Upper lobe of right lung (tissue), 1 donor: ENCODE data around the gene TSPAN4. TPM values are rescaled to one million over a fixed set of nuclear protein-coding genes. Genes with fewer than 3 reads are reported as not detected.

Experiments
- ATAC-seq: fragments of 200-7000 bp; cut with Tn5 transposase; one replicate; pipeline ENCODE4 v1.9.1; 2020; ENCODE audit warnings: mild to moderate bottlenecking, moderate library complexity
- DNase-seq: peaks from one replicate; pipeline ENCODE4 v3.0.0-alpha.2; 2020
- H3K27ac ChIP-seq: fragments of 200-600 bp; one replicate; pipeline ENCODE4 v1.8.0; 2022
- H3K27me3 ChIP-seq: fragments of 200-600 bp; one replicate; pipeline ENCODE4 v1.8.0; 2022; ENCODE audit warnings: mild to moderate bottlenecking
- H3K36me3 ChIP-seq: fragments of 200-600 bp; one replicate; pipeline ENCODE4 v1.8.0; 2022
- H3K4me1 ChIP-seq: fragments of 200-600 bp; one replicate; pipeline ENCODE4 v1.8.0; 2022
- H3K4me3 ChIP-seq: fragments of 200-600 bp; one replicate; pipeline ENCODE4 v1.8.0; 2022; ENCODE audit warnings: mild to moderate bottlenecking
- H3K9me3 ChIP-seq: fragments of 200-600 bp; one replicate; pipeline ENCODE4 v1.8.0; 2022
- intact Hi-C: fragments of 100-400 bp; cut with DNase I; formaldehyde crosslinking; loops from one replicate; pipeline ENCODE4 v1.11.0; 2022
- total RNA-seq: library from RNA; stranded (reverse); fragmentation: NEBNext Ultra II Directional; extraction: Animal tissue kit (Norgen Biotek cat#: 25700); gene quantifications from one replicate; pipeline ENCODE4 v1.2.1, GENCODE V29; 2021
- TF ChIP-seq, protein P1 (sequence below): fragments of 200-600 bp; IDR thresholded peaks from one replicate; pipeline ENCODE4 v1.8.0; 2022; ENCODE audit warnings: antibody characterized with exemption
- donor health status: DM: no; HTN: yes; CAD: no; lungs with severe emphysema.

Gene TSPAN4
- total RNA-seq, 1 donor from 2014 or later = 167 TPM

DNA sequence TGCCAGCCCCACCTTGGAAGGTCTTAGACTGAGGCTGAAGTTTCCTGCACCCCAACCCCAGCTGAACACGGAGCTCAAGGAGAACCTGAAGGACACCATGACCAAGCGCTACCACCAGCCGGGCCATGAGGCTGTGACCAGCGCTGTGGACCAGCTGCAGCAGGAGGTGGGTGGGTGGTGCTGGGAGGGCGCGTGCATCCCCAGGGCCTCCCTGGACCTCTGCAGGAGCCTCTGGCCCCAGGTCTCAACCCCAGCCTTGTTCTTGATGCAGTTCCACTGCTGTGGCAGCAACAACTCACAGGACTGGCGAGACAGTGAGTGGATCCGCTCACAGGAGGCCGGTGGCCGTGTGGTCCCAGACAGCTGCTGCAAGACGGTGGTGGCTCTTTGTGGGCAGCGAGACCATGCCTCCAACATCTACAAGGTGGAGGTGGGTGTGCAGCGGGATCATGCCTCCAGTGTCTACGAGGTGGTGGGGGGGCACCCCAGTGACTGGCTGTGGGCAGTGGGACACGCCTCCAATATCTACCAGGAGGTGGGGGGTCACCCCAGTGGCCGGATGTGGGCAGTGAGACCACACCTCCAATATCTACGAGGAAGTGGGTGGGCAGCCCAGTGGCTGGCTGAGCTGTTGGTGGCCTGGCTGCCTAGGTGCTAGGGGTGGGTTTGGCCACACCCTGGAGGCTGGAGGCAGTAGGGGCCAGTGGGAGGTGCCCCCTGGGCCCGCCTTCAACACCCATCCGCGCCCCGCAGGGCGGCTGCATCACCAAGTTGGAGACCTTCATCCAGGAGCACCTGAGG is 5.3 kb upstream of the TSPAN4 start:
- no peaks in the 10 kb centered on the region for H3K27me3 ChIP-seq
- H3K9me3 ChIP-seq = no peaks in the 10 kb centered on the region
- TF ChIP-seq, protein P1, sequence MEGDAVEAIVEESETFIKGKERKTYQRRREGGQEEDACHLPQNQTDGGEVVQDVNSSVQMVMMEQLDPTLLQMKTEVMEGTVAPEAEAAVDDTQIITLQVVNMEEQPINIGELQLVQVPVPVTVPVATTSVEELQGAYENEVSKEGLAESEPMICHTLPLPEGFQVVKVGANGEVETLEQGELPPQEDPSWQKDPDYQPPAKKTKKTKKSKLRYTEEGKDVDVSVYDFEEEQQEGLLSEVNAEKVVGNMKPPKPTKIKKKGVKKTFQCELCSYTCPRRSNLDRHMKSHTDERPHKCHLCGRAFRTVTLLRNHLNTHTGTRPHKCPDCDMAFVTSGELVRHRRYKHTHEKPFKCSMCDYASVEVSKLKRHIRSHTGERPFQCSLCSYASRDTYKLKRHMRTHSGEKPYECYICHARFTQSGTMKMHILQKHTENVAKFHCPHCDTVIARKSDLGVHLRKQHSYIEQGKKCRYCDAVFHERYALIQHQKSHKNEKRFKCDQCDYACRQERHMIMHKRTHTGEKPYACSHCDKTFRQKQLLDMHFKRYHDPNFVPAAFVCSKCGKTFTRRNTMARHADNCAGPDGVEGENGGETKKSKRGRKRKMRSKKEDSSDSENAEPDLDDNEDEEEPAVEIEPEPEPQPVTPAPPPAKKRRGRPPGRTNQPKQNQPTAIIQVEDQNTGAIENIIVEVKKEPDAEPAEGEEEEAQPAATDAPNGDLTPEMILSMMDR = no peak
- no peak overlapping the region for H3K4me3 ChIP-seq
- intact Hi-C loops = no loop called here
- no peak for DNase-seq
- peaks cover 47% of the 10 kb centered on the region for H3K4me1 ChIP-seq
- no peak for ATAC-seq
- peaks cover 50% of the 10 kb centered on the region for H3K36me3 ChIP-seq
- peak overlapping the region; percentile 4 for H3K27ac ChIP-seq

DNA sequence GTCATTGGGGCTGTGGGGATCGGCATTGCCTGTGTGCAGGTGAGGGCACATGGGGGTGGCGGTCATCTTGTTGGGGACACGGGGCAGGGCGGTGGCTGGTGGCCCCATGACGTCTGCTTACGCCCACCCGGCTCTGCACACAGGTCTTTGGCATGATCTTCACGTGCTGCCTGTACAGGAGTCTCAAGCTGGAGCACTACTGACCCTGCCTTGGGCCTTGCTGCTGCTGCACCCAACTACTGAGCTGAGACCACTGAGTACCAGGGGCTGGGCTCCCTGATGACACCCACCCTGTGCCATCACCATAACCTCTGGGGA is 4.7 kb upstream of the TSPAN4 start:
- Histone ChIP-seq H3K27ac (peak overlapping the region; percentile 4), H3K36me3 (peaks cover 50% of the 10 kb centered on the region), H3K4me3 (no peak overlapping the region), H3K27me3 (no peaks in the 10 kb centered on the region), H3K4me1 (peaks cover 44% of the 10 kb centered on the region), H3K9me3 (no peaks in the 10 kb centered on the region)
- intact Hi-C loops = no loop called here
- ATAC-seq = no peak
- TF ChIP-seq, protein P1 = no peak
- DNase-seq = no peak

DNA sequence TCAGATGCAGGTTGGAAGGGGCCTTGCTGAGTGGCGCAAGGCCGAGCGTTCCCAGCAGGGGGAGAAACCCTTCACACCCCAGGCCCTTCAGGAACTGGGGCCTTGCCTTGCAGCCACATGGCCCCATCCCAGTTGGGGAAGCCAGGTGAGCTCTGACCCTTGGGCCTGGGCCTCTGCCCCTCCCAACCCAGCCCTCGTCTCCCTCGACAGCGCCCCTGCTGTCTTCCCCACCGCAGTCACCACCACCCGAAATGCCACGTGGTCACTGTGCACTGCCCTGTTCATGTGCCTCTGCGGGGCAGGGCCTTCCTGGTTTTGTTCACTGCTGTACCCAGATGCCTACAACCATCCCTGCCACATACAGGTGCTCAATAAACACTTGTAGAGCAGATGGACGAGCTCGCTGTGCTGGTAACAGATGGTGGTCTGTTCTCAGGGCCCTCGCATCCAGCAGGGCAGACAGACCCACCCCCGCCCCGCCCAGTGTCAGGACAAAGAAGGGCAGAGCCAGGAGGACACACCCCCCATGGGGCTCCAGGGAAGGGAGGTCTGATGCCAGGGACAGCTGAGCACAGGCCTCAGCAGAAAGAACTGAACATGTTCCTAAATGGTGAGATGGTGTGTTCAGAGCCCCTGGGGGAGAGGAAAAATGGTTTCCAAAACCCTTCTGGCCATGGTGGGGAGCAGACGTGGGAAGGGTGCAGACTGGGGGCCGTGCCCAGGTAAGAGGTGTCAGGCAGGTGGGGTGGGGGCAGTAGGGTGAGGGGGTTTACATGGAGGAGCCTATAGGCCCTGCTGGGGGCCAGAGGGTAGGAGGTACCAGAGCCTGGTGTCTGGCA is 4.0 kb upstream of the TSPAN4 start:
- Histone ChIP-seq H3K36me3 (peaks cover 50% of the 10 kb centered on the region), H3K27ac (no peak overlapping the region), H3K27me3 (no peaks in the 10 kb centered on the region), H3K9me3 (no peaks in the 10 kb centered on the region), H3K4me3 (no peak overlapping the region), H3K4me1 (peaks cover 44% of the 10 kb centered on the region)
- ATAC-seq (no peak), DNase-seq (no peak)
- intact Hi-C loops = no loop called here
- TF ChIP-seq, protein P1 = no peak

DNA sequence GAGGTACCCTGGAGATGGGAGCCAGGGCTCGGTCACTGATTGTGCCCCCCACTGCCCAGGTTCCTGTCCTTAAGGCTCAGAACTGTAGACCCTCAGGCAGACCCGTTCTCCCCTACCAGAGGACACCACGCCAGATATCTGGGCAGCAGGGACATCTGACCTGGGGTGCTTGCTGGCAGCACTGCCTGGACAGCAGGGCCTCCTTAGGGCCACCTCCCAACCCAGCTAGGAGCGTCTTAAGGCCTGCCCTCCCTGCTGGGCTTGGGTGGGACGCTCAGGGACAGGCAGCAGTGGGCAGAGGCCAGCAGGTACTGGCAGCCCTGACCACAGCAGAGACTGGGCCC is 3.4 kb upstream of the TSPAN4 start:
- no peaks in the 10 kb centered on the region for H3K27me3 ChIP-seq
- TF ChIP-seq, protein P1 = no peak
- H3K36me3 ChIP-seq = peaks cover 50% of the 10 kb centered on the region
- DNase-seq = no peak
- no peak overlapping the region for H3K27ac ChIP-seq
- no peak overlapping the region for H3K4me3 ChIP-seq
- peaks cover 39% of the 10 kb centered on the region for H3K4me1 ChIP-seq
- ATAC-seq = no peak
- H3K9me3 ChIP-seq = no peaks in the 10 kb centered on the region
- intact Hi-C loops = no loop called here

DNA sequence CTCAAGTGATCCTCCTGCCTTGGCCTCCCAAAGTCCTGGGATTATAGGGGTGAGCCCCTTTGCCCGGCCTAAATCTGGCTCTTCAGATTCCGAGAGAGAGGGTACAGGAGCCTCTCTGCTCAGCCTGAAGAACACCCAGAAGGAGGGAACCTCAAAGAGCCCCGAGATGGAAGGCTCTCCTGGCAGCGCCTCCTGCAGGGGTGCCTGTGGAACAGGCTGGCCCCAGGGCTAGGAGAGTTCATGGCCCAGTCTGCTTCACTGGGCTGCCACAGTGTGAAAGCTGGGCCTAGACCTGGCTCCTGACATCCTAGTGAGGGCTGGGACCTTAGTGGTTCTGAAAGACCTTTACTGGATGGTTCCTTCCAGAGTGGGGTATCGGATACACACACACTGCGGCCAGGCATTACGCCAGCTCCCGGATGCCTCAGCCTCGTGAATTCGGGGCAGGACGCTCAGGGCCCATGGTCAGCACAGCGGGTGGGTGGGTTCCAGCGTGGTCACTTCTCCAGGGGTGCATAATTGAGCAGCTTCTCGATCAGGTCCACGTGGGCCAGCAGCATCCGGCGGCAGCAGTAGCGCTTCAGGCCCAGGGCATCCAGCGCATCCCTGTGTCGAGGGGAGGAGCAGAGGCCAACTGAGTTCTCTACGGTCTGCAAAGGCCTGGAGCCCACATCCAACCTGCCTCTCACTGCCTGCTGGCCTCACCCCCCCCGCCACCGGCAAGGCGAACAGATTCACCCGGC is 2.6 kb upstream of the TSPAN4 start:
- intact Hi-C loops = no loop called here
- Histone ChIP-seq H3K27ac (no peak overlapping the region), H3K4me1 (peaks cover 33% of the 10 kb centered on the region), H3K36me3 (peaks cover 50% of the 10 kb centered on the region), H3K27me3 (no peaks in the 10 kb centered on the region), H3K4me3 (peak overlapping the region; percentile 100), H3K9me3 (no peaks in the 10 kb centered on the region)
- DNase-seq (no peak), ATAC-seq (no peak)
- TF ChIP-seq, protein P1 = peak; percentile 22
